Upper lobe of right lung (tissue), 1 donor: Measurements from ENCODE around the gene PRR23E. TPM values are rescaled to one million over a fixed set of nuclear protein-coding genes. Genes with fewer than 3 reads are reported as not detected.

ENCODE experiments used
- ATAC-seq: fragments of 200-7000 bp; cut with Tn5 transposase; one replicate; pipeline ENCODE4 v1.9.1; 2020; ENCODE audit warnings: mild to moderate bottlenecking, moderate library complexity
- DNase-seq: peaks from one replicate; pipeline ENCODE4 v3.0.0-alpha.2; 2020
- H3K27ac ChIP-seq: fragments of 200-600 bp; one replicate; pipeline ENCODE4 v1.8.0; 2022
- H3K27me3 ChIP-seq: fragments of 200-600 bp; one replicate; pipeline ENCODE4 v1.8.0; 2022; ENCODE audit warnings: mild to moderate bottlenecking
- H3K36me3 ChIP-seq: fragments of 200-600 bp; one replicate; pipeline ENCODE4 v1.8.0; 2022
- H3K4me1 ChIP-seq: fragments of 200-600 bp; one replicate; pipeline ENCODE4 v1.8.0; 2022
- H3K4me3 ChIP-seq: fragments of 200-600 bp; one replicate; pipeline ENCODE4 v1.8.0; 2022; ENCODE audit warnings: mild to moderate bottlenecking
- H3K9me3 ChIP-seq: fragments of 200-600 bp; one replicate; pipeline ENCODE4 v1.8.0; 2022
- intact Hi-C: fragments of 100-400 bp; cut with DNase I; formaldehyde crosslinking; loops from one replicate; pipeline ENCODE4 v1.11.0; 2022
- total RNA-seq: library from RNA; stranded (reverse); fragmentation: NEBNext Ultra II Directional; extraction: Animal tissue kit (Norgen Biotek cat#: 25700); gene quantifications from one replicate; pipeline ENCODE4 v1.2.1, GENCODE V29; 2021
- TF ChIP-seq, protein P1 (sequence below): fragments of 200-600 bp; IDR thresholded peaks from one replicate; pipeline ENCODE4 v1.8.0; 2022; ENCODE audit warnings: antibody characterized with exemption
- donor health status: DM: no; HTN: yes; CAD: no; lungs with severe emphysema.

Gene PRR23E
- total RNA-seq, 1 donor from 2014 or later, result not detected

DNA sequence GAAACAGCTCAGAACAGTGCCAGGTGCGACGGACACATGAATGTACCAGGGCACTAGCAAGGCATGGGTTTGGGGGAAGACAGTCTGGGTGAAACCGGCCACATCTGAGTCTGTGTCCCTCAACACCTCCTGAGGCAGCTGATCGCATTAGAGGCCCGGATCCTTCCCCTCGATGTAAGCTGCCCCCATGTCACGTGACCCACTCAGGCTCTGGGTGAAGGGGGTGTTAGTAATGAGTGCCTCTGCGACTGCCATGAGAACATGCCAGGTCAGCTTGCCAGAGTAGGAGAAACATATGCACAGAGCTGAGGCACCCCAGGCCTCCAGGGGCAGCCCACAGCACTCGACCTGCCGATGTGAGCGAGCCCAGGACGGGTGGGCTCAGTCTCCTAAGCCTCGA lies 29.7 kb downstream of the PRR23E start:
- TF ChIP-seq, protein P1, sequence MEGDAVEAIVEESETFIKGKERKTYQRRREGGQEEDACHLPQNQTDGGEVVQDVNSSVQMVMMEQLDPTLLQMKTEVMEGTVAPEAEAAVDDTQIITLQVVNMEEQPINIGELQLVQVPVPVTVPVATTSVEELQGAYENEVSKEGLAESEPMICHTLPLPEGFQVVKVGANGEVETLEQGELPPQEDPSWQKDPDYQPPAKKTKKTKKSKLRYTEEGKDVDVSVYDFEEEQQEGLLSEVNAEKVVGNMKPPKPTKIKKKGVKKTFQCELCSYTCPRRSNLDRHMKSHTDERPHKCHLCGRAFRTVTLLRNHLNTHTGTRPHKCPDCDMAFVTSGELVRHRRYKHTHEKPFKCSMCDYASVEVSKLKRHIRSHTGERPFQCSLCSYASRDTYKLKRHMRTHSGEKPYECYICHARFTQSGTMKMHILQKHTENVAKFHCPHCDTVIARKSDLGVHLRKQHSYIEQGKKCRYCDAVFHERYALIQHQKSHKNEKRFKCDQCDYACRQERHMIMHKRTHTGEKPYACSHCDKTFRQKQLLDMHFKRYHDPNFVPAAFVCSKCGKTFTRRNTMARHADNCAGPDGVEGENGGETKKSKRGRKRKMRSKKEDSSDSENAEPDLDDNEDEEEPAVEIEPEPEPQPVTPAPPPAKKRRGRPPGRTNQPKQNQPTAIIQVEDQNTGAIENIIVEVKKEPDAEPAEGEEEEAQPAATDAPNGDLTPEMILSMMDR, result no peak

DNA sequence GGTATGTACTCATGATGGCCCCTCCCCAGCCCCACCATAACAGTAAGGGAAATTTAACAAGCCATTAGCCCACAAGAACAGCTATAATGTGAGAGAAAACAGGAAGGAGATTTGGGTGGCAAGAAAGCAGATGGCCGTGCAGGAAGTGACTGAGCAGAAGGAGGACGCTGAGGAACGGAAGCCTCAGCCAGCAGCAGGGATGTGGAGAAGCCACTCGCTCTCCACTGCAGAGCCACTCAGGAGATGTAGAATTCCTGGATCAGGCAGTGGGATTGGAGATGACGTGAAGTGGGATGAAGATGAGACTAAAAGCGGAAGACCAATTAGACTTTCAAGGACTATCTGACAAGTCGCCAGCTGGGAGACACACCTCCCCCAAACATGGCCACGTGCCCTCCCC lies 31.2 kb downstream of the PRR23E start:
- intact Hi-C loops, result no loop called here
- no peaks in the 10 kb centered on the region for H3K4me1 ChIP-seq
- H3K27ac ChIP-seq, result no peak overlapping the region
- DNase-seq (no peak), ATAC-seq (no peak)
- H3K4me3 ChIP-seq, result no peak overlapping the region
- no peaks in the 10 kb centered on the region for H3K36me3 ChIP-seq
- H3K27me3 ChIP-seq, result no peaks in the 10 kb centered on the region
- TF ChIP-seq, protein P1, result no peak
- H3K9me3 ChIP-seq, result no peaks in the 10 kb centered on the region

More for the DNA sequence above, 29.7 kb downstream of the PRR23E start:
- Histone ChIP-seq H3K27ac (no peak overlapping the region), H3K4me1 (no peaks in the 10 kb centered on the region), H3K9me3 (no peaks in the 10 kb centered on the region), H3K4me3 (no peak overlapping the region), H3K27me3 (no peaks in the 10 kb centered on the region), H3K36me3 (no peaks in the 10 kb centered on the region)
- intact Hi-C loops, result no loop called here
- no peak for ATAC-seq
- DNase-seq, result no peak

DNA sequence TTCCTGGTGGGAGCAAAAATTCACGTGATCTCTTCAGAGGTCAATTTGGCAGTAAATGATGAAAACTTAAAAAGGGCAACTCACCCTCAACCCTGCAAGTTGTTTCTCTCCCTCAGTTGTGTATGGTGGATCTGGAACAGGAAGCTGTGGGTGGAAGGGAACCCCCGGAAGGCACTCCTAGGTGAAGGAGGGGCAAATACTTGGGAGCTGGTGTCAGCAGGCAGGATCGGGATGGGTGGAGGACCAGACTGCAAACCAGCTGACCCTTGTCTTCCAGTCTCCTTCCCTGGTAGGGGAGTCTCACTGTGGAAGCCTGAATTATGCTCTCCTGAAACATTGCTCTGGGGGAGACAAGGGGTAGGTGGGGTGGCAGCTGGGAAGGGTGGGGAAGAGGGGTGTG lies 33.5 kb downstream of the PRR23E start:
- H3K4me1 ChIP-seq, result no peaks in the 10 kb centered on the region
- H3K27ac ChIP-seq, result no peak overlapping the region
- intact Hi-C loops, result no loop called here
- H3K4me3 ChIP-seq, result no peak overlapping the region
- TF ChIP-seq, protein P1, result no peak
- ATAC-seq, result peak; percentile 13
- H3K36me3 ChIP-seq, result no peaks in the 10 kb centered on the region
- no peaks in the 10 kb centered on the region for H3K27me3 ChIP-seq
- no peaks in the 10 kb centered on the region for H3K9me3 ChIP-seq
- DNase-seq, result no peak

DNA sequence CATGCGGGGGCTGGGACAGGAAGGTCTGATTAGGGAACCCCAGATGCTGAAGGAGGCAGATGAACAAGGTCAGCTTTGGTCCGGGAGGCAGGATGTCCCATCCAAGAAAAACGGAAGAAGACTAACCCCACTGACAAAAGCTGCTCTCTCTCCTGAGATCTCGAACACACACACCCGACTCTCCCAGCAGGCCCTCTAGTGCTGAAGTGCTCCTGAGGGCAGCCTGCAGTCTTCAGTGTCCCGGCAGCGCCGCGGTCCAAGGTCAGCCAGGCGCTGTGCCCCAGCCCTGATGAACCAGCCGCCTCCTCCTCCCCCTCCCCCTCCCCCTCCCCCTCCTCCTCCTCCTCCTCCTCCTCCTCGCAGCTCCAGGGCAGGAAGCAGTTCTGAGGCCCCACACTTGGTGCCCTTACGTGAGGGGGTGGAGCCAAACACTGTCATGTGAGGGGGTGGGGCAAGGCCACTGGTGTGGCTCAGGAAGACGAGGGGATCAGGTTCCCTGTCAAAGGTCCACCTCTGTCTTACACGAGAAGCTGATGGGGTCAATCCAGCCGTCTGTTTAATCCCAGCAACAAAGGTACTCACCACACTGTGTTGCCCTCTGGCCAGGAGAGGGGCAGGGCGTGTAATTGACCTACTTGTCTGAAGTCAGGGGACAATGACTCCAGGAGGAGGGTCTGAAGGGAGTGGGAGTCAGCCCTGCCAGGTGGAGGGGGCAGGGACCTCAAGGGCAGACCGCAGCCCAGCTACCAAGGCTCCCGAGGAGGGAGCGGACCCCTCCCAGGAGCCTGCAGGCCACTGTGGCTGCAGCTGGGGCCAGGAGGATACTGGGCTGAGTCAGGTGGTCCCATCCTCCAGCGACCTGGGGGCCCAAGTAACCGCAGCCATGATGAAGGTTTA lies 34.3 kb downstream of the PRR23E start:
- no peak for DNase-seq
- no peaks in the 10 kb centered on the region for H3K9me3 ChIP-seq
- no peak overlapping the region for H3K4me3 ChIP-seq
- intact Hi-C loops, result no loop called here
- H3K36me3 ChIP-seq, result no peaks in the 10 kb centered on the region
- H3K27ac ChIP-seq, result no peak overlapping the region
- ATAC-seq, result peak; percentile 13
- TF ChIP-seq, protein P1, result no peak
- no peaks in the 10 kb centered on the region for H3K27me3 ChIP-seq
- no peaks in the 10 kb centered on the region for H3K4me1 ChIP-seq

DNA sequence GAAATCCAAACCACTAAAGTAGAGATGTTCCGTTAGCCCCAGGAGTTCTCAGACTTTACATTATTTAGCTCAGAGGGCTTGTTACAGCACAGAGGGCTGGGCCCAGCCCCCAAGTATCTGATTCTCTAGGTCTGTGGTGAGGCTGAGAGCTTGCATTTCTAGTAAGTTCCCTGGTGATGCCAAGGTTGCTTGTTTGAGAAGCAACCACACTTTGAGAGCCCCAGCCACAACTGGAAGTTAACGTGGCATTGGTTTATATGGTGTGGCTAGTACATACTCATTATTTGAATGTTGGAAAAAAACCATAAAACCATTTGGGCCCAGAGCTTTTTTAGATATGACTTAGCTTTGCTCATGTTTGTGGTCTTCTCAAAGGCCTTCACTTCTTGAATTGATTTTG lies 35.9 kb downstream of the PRR23E start:
- Histone ChIP-seq H3K27me3 (no peaks in the 10 kb centered on the region), H3K4me3 (no peak overlapping the region), H3K36me3 (no peaks in the 10 kb centered on the region), H3K9me3 (no peaks in the 10 kb centered on the region), H3K4me1 (no peaks in the 10 kb centered on the region), H3K27ac (no peak overlapping the region)
- DNase-seq (no peak), ATAC-seq (no peak)
- TF ChIP-seq, protein P1, result no peak
- intact Hi-C loops, result no loop called here
